Occipital lobe (tissue), 3 donors: ENCODE data around the gene COA7. TPM values are rescaled to one million over a fixed set of nuclear protein-coding genes. Genes with fewer than 3 reads are reported as not detected.

Experiments used
- DNase-seq: peaks from one replicate; lab custom pipeline; 2025; lab: John Stamatoyannopoulos, UW
- small RNA-seq: library from RNA; depleted of rRNA; stranded (forward); fragments of <200 nt; gene quantifications from one replicate; pipeline ENCODE3, GENCODE V24; 2014
- total RNA-seq: library from RNA; depleted of rRNA; stranded (reverse); fragments of >200 nt; gene quantifications from one replicate; pipeline ENCODE4 v1.2.3, GENCODE V29; 2014

The COA7 gene
- total RNA-seq, 1 donor from 2014 or later, result 25.6 TPM

- DNase-seq, result no peak
Measured at GRCh38 chr1:52635321-52636089, 62.6 kb downstream of the COA7 start.

Small RNAs within 50 kb of the gene (small RNA-seq; reads per million reads assigned to genes)
- not detected for gene RN7SL62P

Other genes starting within 250 kb of the COA7 start
- gene TUT4, start 145.3 kb downstream of the COA7 start, total RNA-seq, result 159 TPM
- 20.9 TPM for gene GPX7, start 96.0 kb downstream of the COA7 start, total RNA-seq
- not detected for gene SHISAL2A, start 65.2 kb downstream of the COA7 start, total RNA-seq
- gene ZYG11B, start 28.1 kb upstream of the COA7 start, total RNA-seq, result 162 TPM
- 0.47 TPM for gene ZYG11A, start 144.4 kb upstream of the COA7 start, total RNA-seq
- gene ECHDC2, start 223.4 kb upstream of the COA7 start, total RNA-seq, result 6.6 TPM
- 72.7 TPM for gene SCP2, start 228.9 kb upstream of the COA7 start, total RNA-seq